Uterine smooth muscle cell (primary cell): ENCODE results near the gene IPO7. TPM values are rescaled to one million over a fixed set of nuclear protein-coding genes. Genes with fewer than 3 reads are reported as not detected.

Experiments
- total RNA-seq: library from RNA; depleted of rRNA; stranded (reverse); fragments of >200 nt; gene quantifications from 2 replicates; pipeline ENCODE4 v1.2.3, GENCODE V29; 2014

Gene IPO7
- 150 and 186 TPM in 2 replicates for total RNA-seq

GRCh38 chr11:9384535-9385326 lies at the start of gene IPO7:
IPO7 (plus strand) TSS chr11:9384652; CDS start chr11:9384764, 112 bp downstream.

GRCh38 chr11:9460322-9461062 lies 76.0 kb downstream of the IPO7 start, which contains the start of gene ZNF143:
ZNF143 (plus strand) TSS chr11:9461012; CDS start chr11:9471309, 10,297 bp downstream.

Other genes starting within 250 kb of the IPO7 start
- 183 and 188 TPM in 2 replicates for gene DENND5A, start 119.3 kb upstream of the IPO7 start, total RNA-seq
- 102 and 124 TPM in 2 replicates for gene TMEM41B, start 70.1 kb upstream of the IPO7 start, total RNA-seq
- gene ZNF143, start 76.4 kb downstream of the IPO7 start, total RNA-seq = 27.9 and 52.8 TPM in 2 replicates
- 39.2 and 63.9 TPM in 2 replicates for gene WEE1, start 189.0 kb downstream of the IPO7 start, total RNA-seq